GM20431 (cell line): ENCODE measurements around the gene SLC24A3.

ENCODE experiments used
- in situ Hi-C: fragments of 300-500 bp; cut with MseI, MboI; formaldehyde crosslinking; loops from one replicate; pipeline ENCODE4 v1.15.0; 2020; ENCODE audit warnings: low sequenced_read_pairs; ENCODE audit not compliant: unreplicated experiment

Gene SLC24A3

DNA sequence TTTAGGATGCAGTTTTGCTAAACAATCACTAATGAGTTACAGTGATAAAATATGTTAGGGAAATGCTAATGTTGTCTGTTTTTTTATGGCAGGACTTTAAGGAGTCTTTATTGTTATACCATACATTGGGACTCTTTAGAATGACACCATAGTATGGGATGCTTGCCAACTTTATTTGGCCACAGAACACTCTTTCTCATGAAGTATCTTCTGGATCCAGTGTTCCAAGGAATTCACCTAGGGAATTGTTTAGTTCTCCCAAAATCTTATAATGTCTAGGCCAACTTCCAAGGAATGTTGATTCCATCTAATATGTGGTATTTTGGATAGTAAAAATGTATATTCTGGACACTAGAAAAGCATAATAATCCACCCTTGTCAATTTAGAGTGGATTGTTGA lies 548.9 kb downstream of the SLC24A3 start:
- in situ Hi-C loops: no loop called here

GRCh38 chr20:19761841-19762240 lies 549.4 kb downstream of the SLC24A3 start:
- in situ Hi-C loops: no loop called here

- in situ Hi-C loops: no loop called here
Observed at GRCh38 chr20:19764207-19764606, 551.8 kb downstream of the SLC24A3 start.

- in situ Hi-C loops: no loop called here
Observed at GRCh38 chr20:19765266-19765665, 552.8 kb downstream of the SLC24A3 start.

GRCh38 chr20:19765913-19766312 lies 553.5 kb downstream of the SLC24A3 start:
- in situ Hi-C loops: no loop called here

- in situ Hi-C loops: no loop called here
Observed at GRCh38 chr20:19767070-19767469, 554.6 kb downstream of the SLC24A3 start.

- in situ Hi-C loops: no loop called here
Observed at GRCh38 chr20:19768325-19768842, 555.9 kb downstream of the SLC24A3 start.

DNA sequence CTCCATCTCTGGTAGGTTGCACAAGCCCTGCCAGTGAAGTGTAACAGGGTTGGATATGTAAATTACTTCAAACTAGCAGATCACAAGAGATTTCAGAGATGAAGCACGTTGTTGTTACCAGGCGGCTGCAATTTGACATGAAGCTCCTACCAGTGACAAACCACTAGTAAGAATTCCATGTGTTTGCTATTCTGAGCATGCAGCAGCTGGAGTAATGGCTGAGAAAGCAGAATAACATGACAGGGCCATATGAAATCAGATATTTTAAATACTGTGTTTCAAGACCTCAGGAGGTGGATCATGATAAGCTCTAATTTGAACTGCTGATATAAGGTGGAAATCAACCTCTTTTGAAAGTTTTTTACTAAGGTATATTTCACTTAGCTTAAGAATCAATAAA lies 557.1 kb downstream of the SLC24A3 start:
- in situ Hi-C loops: no loop called here

GRCh38 chr20:19770375-19770774 lies 557.9 kb downstream of the SLC24A3 start:
- in situ Hi-C loops: no loop called here

DNA sequence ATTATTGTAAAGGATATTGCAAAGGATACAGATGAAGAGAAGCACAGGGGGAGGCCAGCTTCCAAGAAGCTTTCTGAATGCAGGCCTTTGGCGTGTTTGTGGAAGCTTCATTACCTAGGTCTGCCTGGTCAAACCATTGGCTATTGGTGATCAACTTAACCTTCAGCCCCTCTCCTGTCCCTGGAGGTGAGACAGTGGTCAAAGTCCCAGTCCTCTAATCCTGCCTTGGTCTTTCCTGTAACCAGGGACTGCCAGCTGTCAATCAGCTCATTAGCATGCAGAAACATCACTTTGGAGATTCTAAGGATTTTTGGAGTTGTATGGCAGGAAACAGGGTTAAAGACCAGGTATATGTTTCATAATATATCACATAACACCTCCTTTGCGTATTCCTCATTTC lies 558.6 kb downstream of the SLC24A3 start:
- in situ Hi-C loops: no loop called here
